CD14-positive monocyte (primary cell): Measurements from ENCODE around the gene FAM83F. TPM values are rescaled to one million over a fixed set of nuclear protein-coding genes. Genes with fewer than 3 reads are reported as not detected.

Experiments used
- DNase-seq, 3 donors: peaks; one replicate each; pipeline ENCODE4 v3.0.0-alpha.2; 2011 to 2022
- H2AFZ ChIP-seq: 2 replicates; pipeline ENCODE4 v1.6.0; 2012; ENCODE audit warnings: mild to moderate bottlenecking, low read depth, low read length, inconsistent platforms; ENCODE audit not compliant: insufficient read depth, poor library complexity, severe bottlenecking
- H3K27ac ChIP-seq, 2 donors: 1 replicate in 1 of 2; 2 replicates in 1 of 2; pipeline ENCODE4 v1.5.1; 2012 to 2013; ENCODE audit warnings: low read length in 2 of 2, control low read depth in 1 of 2, inconsistent platforms in 1 of 2, low read depth in 1 of 2, mild to moderate bottlenecking in 1 of 2
- H3K27me3 ChIP-seq, 2 donors: one replicate each; pipeline versions ENCODE4 v1.6.0 to v1.6.1; 2011 to 2013; ENCODE audit warnings: low read length in 2 of 2; ENCODE audit not compliant: control insufficient read depth in 2 of 2, insufficient read depth in 2 of 2
- H3K36me3 ChIP-seq, 2 donors: replicated peaks in 1 of 2; 1 replicate in 1 of 2; 2 replicates in 1 of 2; pipeline versions ENCODE4 v1.5.1 to v1.6.1; 2012 to 2013; ENCODE audit warnings: low read length in 2 of 2, control low read depth in 1 of 2, inconsistent platforms in 1 of 2, mild to moderate bottlenecking in 1 of 2; ENCODE audit not compliant: insufficient read depth in 2 of 2, control insufficient read depth in 1 of 2
- H3K4me1 ChIP-seq, 2 donors: 1 replicate in 1 of 2; 2 replicates in 1 of 2; pipeline versions ENCODE4 v1.5.1 to v1.6.1; 2012 to 2013; ENCODE audit warnings: low read length in 2 of 2, control low read depth in 1 of 2, inconsistent platforms in 1 of 2, mild to moderate bottlenecking in 1 of 2, moderate library complexity in 1 of 2; ENCODE audit not compliant: insufficient read depth in 2 of 2, control insufficient read depth in 1 of 2
- H3K4me2 ChIP-seq: replicated peaks from 2 replicates; pipeline ENCODE3; 2012; ENCODE audit warnings: low read length, moderate library complexity, mild to moderate bottlenecking; ENCODE audit not compliant: poor library complexity, severe bottlenecking; ENCODE audit errors: extremely low read depth
- H3K4me3 ChIP-seq, 3 experiments: fragments of 200-600 bp in 1 of 3; sonication (generic) in 1 of 3; replicated peaks in 1 of 3; 1 replicate in 2 of 3; 2 replicates in 1 of 3; pipeline ENCODE4 v1.5.1; 2011 to 2013; ENCODE audit warnings: low read length in 3 of 3, mild to moderate bottlenecking in 3 of 3, control low read depth in 2 of 3, low read depth in 2 of 3, inconsistent platforms in 1 of 3, moderate library complexity in 1 of 3
- H3K79me2 ChIP-seq: 2 replicates; pipeline ENCODE4 v1.6.0; 2012; ENCODE audit warnings: mild to moderate bottlenecking, control low read depth, inconsistent platforms, low read length, moderate library complexity; ENCODE audit not compliant: insufficient read depth
- H3K9ac ChIP-seq: 2 replicates; pipeline ENCODE4 v1.6.0; 2017; ENCODE audit warnings: low read length, mild to moderate bottlenecking; ENCODE audit not compliant: insufficient read depth, poor library complexity, severe bottlenecking
- H3K9me3 ChIP-seq, 2 donors: replicated peaks in 1 of 2; 1 replicate in 1 of 2; 2 replicates in 1 of 2; pipeline versions ENCODE4 v1.5.1 to v1.6.1; 2012 to 2013; ENCODE audit warnings: low read length in 2 of 2, control low read depth in 1 of 2; ENCODE audit not compliant: control insufficient read depth in 1 of 2, insufficient read depth in 1 of 2
- H4K20me1 ChIP-seq: 2 replicates; pipeline ENCODE4 v1.6.0; 2012; ENCODE audit warnings: mild to moderate bottlenecking, low read length, control low read depth, moderate library complexity; ENCODE audit not compliant: insufficient read depth
- H3K27ac Mint-ChIP-seq, 7 donors: one replicate each; pipeline ENCODE4 v1.8.0; 2020; ENCODE audit warnings: mild to moderate bottlenecking in 7 of 7, mixed read lengths in 7 of 7, moderate library complexity in 6 of 7, inconsistent platforms in 2 of 7
- H3K27me3 Mint-ChIP-seq, 3 donors: one replicate each; pipeline ENCODE4 v1.8.0; 2021 to 2022; ENCODE audit warnings: low read depth in 3 of 3, mild to moderate bottlenecking in 3 of 3, mixed read lengths in 3 of 3, moderate library complexity in 3 of 3, inconsistent platforms in 1 of 3
- H3K36me3 Mint-ChIP-seq, 2 donors: one replicate each; pipeline ENCODE4 v1.8.0; 2020; ENCODE audit warnings: mixed read lengths in 2 of 2, inconsistent platforms in 1 of 2, mild to moderate bottlenecking in 1 of 2
- H3K4me1 Mint-ChIP-seq: one replicate; pipeline ENCODE4 v1.8.0; 2020; ENCODE audit warnings: mild to moderate bottlenecking, mixed read lengths
- H3K4me3 Mint-ChIP-seq, 2 donors: one replicate each; pipeline ENCODE4 v1.8.0; 2020; ENCODE audit warnings: mild to moderate bottlenecking in 2 of 2, mixed read lengths in 2 of 2, moderate library complexity in 1 of 2
- H3K9me3 Mint-ChIP-seq, 7 donors: one replicate each; pipeline ENCODE4 v1.8.0; 2020 to 2022; ENCODE audit warnings: mixed read lengths in 7 of 7, mild to moderate bottlenecking in 6 of 7, moderate library complexity in 6 of 7, inconsistent platforms in 2 of 7
- WGBS: methylation state at CpG from one replicate; pipeline ENCODE4 v1.1.5; 2013; ENCODE audit warnings: missing lambda C conversion rate; ENCODE audit not compliant: insufficient coverage; 5-methylcytosine and 5-hydroxymethylcytosine counted together
- intact Hi-C, 2 donors: fragments of 100-400 bp; cut with micrococcal nuclease; formaldehyde crosslinking; loops; one replicate each; pipeline versions ENCODE4 v1.15.0 to v1.15.1; 2023
- polyA plus RNA-seq, 3 donors: library from polyadenylated mRNA; depleted of rRNA in 1 of 3; unstranded in 2 of 3; stranded (reverse) in 1 of 3; fragments of 300-500 nt in 2 of 3; fragments of >200 nt in 1 of 3; fragmentation: Illumina TruSeq in 2 of 3; gene quantifications; 1 replicate in 2 of 3; 2 replicates in 1 of 3; pipeline ENCODE4 v1.2.3, GENCODE V29; 2012 to 2021
- TF ChIP-seq, protein P1 (sequence below): fragments of 200-600 bp; IDR thresholded peaks from one replicate; pipeline ENCODE4 v1.8.0; 2022; ENCODE audit warnings: antibody characterized with exemption, mild to moderate bottlenecking

The FAM83F gene
- polyA plus RNA-seq, 3 donors, result 0.01 TPM; not detected in 2

DNA sequence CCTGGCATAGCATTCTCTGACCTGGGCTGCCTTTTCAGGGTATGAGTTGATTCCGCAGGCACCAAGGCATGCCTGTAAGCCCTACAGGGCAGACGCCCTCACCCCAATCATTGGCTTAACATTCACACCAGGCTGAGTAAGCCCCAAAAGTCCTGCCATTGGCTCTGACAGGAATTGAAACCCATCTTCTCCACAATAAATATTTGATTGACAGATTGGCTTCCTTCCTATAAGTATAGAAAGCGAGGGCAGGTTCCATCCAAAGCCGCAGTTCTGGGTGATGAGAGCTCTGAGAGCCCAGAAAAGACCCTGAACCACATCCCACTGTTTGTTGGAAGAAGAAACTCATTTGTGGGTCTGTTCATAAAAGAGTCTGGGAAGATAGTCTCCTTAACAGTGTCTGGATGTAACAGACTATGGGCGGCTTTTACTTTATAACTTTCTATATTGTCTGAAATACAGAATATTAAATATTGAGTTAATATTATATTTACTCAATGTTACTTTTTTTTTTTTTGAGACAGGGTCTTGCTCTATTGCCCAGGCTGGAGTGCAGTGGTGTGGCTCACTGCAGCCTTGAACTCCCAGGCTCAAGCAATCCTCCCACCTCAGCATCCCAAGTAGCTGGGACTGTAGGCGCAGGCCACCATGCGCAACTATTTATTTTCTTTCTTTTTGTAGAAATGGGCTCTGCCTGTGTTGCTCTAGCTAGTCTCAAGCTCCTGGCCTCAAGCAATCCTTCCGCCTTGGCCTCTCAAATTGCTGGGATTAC is 46.8 kb downstream of the FAM83F start:
- Histone ChIP-seq H3K9ac (no peak overlapping the region), H3K4me2 (no peak overlapping the region), H2AFZ (peak overlapping the region; percentile 22), H3K27me3 (no peaks in the 10 kb centered on the region), H3K36me3 (no peaks in the 10 kb centered on the region), H3K79me2 (peaks cover 13% of the 10 kb centered on the region), H3K4me3 (no peak overlapping the region), H3K9me3 (no peaks in the 10 kb centered on the region), H3K27ac (no peak overlapping the region), H3K4me1 (peaks cover 31 to 41% of the 10 kb centered on the region in 2 donors), H4K20me1 (peaks cover 11% of the 10 kb centered on the region)
- H3K9me3 Mint-ChIP-seq, result peaks cover 0 to 3% (median 0%) of the 10 kb centered on the region in 7 donors
- peaks cover 0 to 3% (median 3%) of the 10 kb centered on the region in 3 donors for H3K27me3 Mint-ChIP-seq
- WGBS, result 44% methylated on average over 3 of the region's 8 CpGs
- H3K27ac Mint-ChIP-seq, result peak overlapping the region in 1 of 7 donors; percentile 18
- DNase-seq, result no peak
- peaks cover 37% of the 10 kb centered on the region for H3K4me1 Mint-ChIP-seq
- no peak overlapping the region for H3K4me3 Mint-ChIP-seq
- intact Hi-C loops, result loop anchor here (5.0 to 10.0 kb wide), 4 partner anchors 303 to 1243 kb away; partner anchors contain the start of genes ADSL (in 2 of the 2), RPS19BP1 (in 2 of the 2), RANGAP1 (in 1 of the 2) and RPL3 (in 1 of the 2)
- TF ChIP-seq, protein P1, sequence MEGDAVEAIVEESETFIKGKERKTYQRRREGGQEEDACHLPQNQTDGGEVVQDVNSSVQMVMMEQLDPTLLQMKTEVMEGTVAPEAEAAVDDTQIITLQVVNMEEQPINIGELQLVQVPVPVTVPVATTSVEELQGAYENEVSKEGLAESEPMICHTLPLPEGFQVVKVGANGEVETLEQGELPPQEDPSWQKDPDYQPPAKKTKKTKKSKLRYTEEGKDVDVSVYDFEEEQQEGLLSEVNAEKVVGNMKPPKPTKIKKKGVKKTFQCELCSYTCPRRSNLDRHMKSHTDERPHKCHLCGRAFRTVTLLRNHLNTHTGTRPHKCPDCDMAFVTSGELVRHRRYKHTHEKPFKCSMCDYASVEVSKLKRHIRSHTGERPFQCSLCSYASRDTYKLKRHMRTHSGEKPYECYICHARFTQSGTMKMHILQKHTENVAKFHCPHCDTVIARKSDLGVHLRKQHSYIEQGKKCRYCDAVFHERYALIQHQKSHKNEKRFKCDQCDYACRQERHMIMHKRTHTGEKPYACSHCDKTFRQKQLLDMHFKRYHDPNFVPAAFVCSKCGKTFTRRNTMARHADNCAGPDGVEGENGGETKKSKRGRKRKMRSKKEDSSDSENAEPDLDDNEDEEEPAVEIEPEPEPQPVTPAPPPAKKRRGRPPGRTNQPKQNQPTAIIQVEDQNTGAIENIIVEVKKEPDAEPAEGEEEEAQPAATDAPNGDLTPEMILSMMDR, result no peak
- H3K36me3 Mint-ChIP-seq, result no peaks in the 10 kb centered on the region

GRCh38 chr22:40042312-40042711 is 47.6 kb downstream of the FAM83F start:
- TF ChIP-seq, protein P1, result no peak
- intact Hi-C loops, result loop anchor here (5.0 to 10.0 kb wide), 4 partner anchors 302 to 1242 kb away; partner anchors contain the start of genes ADSL (in 2 of the 2), RPS19BP1 (in 2 of the 2), RANGAP1 (in 1 of the 2) and RPL3 (in 1 of the 2)
- 96% methylated on average over 3 of the region's 4 CpGs for WGBS
- Histone ChIP-seq H3K4me2 (no peak overlapping the region), H3K27me3 (no peaks in the 10 kb centered on the region), H3K27ac (peak overlapping the region in 1 of 2 donors; percentile 99), H3K4me1 (peaks cover 31 to 41% of the 10 kb centered on the region in 2 donors), H3K9me3 (no peaks in the 10 kb centered on the region), H3K79me2 (peaks cover 21% of the 10 kb centered on the region), H4K20me1 (peaks cover 19% of the 10 kb centered on the region), H3K9ac (no peak overlapping the region), H3K36me3 (no peaks in the 10 kb centered on the region), H3K4me3 (no peak overlapping the region), H2AFZ (no peak overlapping the region)
- Mint-ChIP-seq H3K9me3 (peaks cover 0 to 3% (median 0%) of the 10 kb centered on the region in 7 donors), H3K27ac (peak overlapping the region in 4 of 7 donors; percentile 36 to 100 (median 94)), H3K4me3 (no peak overlapping the region), H3K36me3 (no peaks in the 10 kb centered on the region), H3K27me3 (peaks cover 0 to 6% (median 3%) of the 10 kb centered on the region in 3 donors), H3K4me1 (peaks cover 39% of the 10 kb centered on the region)
- DNase-seq, result no peak
